GM12874 (cell line): ENCODE results near the gene NT5M.

ENCODE experiments used
- TF ChIP-seq, protein P1 (sequence below): IDR thresholded peaks from 2 replicates; pipeline ENCODE4 v1.5.1; 2011; ENCODE audit warnings: low read depth, mild to moderate bottlenecking, control low read depth, low read length, moderate library complexity; ENCODE audit not compliant: insufficient read depth

NT5M gene

DNA sequence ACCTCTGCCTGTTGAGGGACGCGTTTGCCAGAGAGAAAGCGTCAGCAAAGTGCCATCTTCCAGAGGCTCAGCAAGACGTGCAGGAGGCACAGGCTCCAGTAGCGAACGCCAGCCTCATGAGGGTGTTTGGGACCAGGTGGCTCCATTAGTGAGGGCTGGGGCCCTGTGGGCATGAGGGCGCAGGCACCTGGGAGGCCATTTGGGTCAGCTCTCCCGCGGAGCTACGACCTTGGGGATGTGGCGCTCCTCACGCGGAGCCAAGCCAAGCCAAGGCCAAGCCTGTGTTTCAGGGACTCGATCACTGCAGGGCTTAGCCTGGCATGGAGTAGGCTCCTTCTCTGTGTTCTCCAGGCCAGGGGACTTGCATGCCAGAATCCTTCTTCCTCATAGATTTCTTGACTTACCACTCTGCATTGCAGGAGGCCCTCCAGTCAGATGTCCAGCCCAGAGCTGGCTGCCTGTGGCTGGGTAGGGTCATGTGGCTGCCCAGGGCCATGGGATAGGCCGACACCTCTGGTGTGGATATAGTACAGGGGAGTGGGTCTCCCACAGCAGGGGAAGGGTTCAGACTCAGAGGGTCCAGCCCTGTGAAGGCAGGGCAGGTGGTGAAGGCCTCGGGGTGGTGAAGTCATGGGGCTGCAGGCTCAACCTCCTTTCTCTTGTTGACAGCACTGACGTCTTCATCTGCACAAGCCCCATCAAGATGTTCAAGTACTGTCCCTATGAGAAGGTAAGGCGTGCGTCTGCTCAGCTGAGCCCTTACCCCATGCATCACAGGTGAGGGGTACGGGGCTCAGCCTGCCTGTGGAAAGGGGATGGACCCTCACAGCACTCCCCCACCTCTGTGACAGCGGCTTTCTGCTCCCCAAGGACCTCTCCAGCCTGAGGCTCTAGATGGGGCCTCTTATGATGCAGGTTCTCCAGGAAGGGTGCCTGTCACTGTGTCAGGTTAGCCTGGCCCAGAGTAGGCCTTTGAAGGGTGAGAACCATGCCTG, 19.6 kb downstream of the NT5M start:
- TF ChIP-seq, protein P1, sequence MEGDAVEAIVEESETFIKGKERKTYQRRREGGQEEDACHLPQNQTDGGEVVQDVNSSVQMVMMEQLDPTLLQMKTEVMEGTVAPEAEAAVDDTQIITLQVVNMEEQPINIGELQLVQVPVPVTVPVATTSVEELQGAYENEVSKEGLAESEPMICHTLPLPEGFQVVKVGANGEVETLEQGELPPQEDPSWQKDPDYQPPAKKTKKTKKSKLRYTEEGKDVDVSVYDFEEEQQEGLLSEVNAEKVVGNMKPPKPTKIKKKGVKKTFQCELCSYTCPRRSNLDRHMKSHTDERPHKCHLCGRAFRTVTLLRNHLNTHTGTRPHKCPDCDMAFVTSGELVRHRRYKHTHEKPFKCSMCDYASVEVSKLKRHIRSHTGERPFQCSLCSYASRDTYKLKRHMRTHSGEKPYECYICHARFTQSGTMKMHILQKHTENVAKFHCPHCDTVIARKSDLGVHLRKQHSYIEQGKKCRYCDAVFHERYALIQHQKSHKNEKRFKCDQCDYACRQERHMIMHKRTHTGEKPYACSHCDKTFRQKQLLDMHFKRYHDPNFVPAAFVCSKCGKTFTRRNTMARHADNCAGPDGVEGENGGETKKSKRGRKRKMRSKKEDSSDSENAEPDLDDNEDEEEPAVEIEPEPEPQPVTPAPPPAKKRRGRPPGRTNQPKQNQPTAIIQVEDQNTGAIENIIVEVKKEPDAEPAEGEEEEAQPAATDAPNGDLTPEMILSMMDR: no peak

DNA sequence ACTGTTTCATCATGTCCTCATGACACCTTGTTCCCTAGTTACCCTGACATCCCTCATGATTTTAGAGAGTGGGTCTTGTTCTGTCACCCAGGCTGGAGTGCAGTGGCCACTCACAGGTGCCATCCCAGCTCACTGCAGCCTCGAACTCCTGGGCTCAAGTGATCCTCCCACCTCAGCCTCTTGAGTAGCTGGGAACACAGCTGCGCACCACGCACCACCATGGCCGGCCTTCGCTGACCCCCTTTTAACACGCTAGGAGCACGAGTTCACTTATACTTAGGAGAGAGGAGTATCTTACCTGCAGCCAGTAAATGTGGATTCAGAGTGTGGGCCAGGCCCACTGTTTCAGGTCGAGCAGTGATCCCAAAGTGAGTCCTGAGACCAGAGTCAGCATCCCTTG, 21.4 kb downstream of the NT5M start:
- TF ChIP-seq, protein P1: no peak

DNA sequence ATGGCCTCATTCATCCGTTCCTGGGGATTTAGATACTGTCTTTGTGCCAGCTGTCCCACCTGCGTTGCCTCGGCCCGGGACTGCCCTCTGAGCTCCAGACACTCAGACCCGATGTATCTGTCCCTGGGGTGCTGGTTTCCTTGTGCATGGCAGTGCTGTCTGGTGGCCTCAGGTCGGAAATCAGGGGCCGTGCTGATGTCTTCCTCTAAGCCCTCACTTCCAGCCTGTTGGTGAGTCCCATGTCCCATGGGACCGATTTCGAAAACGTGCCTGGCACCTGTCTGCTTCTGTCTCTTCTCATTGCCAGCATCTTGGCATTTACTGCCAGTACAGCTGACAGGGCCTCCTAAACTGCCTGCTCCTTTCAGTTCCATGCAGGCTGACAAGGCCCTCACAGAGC, 22.1 kb downstream of the NT5M start:
- TF ChIP-seq, protein P1: no peak

DNA sequence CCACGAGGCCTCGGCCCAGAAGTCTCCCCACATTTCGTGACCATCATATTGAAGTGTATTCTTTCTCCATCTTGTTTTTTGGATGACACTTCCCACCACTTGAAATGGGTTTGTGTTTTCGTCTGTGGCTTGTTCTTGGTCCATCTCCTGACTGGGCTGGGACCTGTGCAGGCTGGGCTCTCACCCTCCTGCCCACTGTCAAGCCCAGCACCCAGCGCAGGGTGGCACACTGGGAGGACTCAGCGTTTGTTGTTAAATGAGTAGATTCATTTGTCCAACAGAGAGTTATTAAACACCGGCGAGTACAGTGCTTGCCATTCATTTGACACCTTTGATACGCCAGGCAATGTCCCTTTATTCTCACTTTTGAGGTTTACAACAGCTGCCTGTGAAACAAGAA, 22.6 kb downstream of the NT5M start:
- TF ChIP-seq, protein P1: no peak

GRCh38 chr17:17326275-17326875, 23.2 kb downstream of the NT5M start:
- TF ChIP-seq, protein P1: no peak

- TF ChIP-seq, protein P1: no peak
These were observed 25.1 kb downstream of the NT5M start for GRCh38 chr17:17328251-17328650.

DNA sequence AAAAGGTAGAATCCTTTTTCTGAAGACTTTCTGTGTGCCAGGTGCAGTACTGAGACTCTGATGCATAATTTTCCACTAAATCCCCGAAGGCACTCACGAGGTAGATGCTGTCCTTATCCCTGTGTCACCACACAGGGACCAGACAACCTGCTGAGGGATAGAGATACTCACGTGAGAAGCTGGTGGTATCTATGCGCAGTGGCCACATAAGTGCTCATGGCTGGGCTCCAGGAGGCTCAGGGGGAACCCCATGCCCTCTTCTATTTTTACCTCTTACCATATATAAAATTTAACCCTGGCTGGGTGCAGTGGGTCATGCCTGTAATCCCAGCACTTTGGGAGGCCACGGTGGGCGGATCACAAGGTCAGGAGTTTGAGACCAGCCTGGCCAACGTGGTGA, 38.3 kb downstream of the NT5M start:
- TF ChIP-seq, protein P1: no peak
